Myocyte (in vitro differentiated cells): ENCODE data around the gene MTREX. TPM values are rescaled to one million over a fixed set of nuclear protein-coding genes. Genes with fewer than 3 reads are reported as not detected.
A peak's percentile ranks its signal among the peaks of the same experiment; 100 is the strongest.
"Not testable (repeated sequence)": the region's sequence is repeated elsewhere in the genome, so short reads cannot be mapped to it uniquely, and the experiment has no call there.

Source experiments
- DNase-seq: peaks from one replicate; pipeline ENCODE4 v3.0.0-alpha.2; 2012; ENCODE audit warnings: low read depth
- polyA plus RNA-seq: library from polyadenylated mRNA; unstranded; fragments of >200 nt; gene quantifications from one replicate; pipeline ENCODE4 v1.2.1, GENCODE V29; 2012; ENCODE audit warnings: missing spikeins
- total RNA-seq: library from RNA; depleted of rRNA; stranded (reverse); fragments of >200 nt; gene quantifications from 2 replicates; pipeline ENCODE4 v1.2.3, GENCODE V29; 2014

Gene MTREX
- total RNA-seq = 87.7 and 97.1 TPM in 2 replicates
- 16.9 TPM for polyA plus RNA-seq

GRCh38 chr5:55307383-55308253 lies at the start of gene MTREX, which contains the start of gene DHX29:
Gene MTREX, plus strand, starts transcription at chr5:55307989. Its CDS starts 25 bp downstream, at chr5:55308014.
Gene DHX29, minus strand, starts transcription at chr5:55307694. Its CDS starts 121 bp downstream, at chr5:55307573.
- DNase-seq = peak; percentile 95

- no peak for DNase-seq
Observed at GRCh38 chr5:55258339-55258738, 49.5 kb upstream of the MTREX start.

GRCh38 chr5:55276771-55277170 lies 31.0 kb upstream of the MTREX start:
- DNase-seq = peak; percentile 46

DNA sequence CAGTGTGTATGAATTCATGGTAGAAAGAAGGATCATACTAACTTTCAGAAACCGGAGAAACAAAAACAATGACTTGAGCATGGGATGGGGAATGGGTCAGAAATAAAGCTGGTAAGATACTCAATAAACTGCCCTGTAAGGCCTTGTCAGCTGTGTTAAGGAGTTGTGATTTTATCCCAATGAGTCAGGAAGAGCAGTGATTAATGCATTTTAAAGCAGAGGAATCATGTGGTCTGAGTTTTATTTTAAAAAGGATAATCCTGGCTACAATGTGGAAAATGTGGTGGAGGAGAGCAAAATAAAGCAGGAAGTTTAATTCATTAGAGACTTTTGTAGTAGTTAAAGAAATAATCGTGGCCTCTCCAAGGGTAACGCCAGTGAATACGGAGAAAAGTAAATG lies 29.0 kb upstream of the MTREX start:
- peak; percentile 46 for DNase-seq

GRCh38 chr5:55286411-55286933 lies 21.3 kb upstream of the MTREX start:
- DNase-seq = peak; percentile 32

DNA sequence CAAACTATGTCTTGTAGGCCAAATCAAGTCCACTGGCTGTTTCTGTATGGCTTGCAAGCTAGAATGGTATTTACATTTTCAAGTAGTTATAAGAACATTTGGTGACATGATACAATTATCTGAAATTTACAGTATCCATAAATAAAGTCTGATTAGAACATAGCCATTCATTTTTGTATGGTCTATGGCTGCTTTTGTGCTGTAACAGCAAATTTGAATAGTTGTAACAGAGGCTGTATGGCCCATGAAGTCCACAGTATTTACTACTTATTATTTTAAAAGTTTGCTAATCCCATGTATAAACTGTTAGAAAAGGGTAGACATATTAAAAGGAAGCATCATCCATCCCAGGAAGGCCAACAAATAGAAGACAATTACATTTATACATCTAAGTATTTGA lies 18.0 kb upstream of the MTREX start:
- no peak for DNase-seq

GRCh38 chr5:55290991-55291390 lies 16.8 kb upstream of the MTREX start:
- DNase-seq = no peak

- no peak for DNase-seq
Observed at GRCh38 chr5:55294935-55295334, 12.9 kb upstream of the MTREX start.

DNA sequence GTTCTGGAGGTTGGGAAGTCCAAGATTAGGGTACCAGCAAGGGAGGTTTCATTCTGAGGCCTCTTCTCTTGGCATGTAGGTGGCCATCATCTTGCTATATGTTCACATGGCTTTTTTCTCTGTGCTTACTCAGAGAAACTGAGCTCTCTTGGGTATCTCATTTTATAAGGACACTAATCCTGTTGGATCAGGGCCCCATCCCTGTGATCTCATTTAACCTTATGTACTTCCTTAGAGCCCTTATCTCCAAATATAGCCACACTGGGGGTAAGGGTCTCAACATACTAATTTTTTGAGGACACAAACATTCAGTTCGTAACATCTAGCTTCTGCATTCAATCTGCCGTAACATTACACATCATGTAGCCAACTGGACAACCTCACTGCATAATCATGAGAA lies 6.9 kb upstream of the MTREX start:
- no peak for DNase-seq

DNA sequence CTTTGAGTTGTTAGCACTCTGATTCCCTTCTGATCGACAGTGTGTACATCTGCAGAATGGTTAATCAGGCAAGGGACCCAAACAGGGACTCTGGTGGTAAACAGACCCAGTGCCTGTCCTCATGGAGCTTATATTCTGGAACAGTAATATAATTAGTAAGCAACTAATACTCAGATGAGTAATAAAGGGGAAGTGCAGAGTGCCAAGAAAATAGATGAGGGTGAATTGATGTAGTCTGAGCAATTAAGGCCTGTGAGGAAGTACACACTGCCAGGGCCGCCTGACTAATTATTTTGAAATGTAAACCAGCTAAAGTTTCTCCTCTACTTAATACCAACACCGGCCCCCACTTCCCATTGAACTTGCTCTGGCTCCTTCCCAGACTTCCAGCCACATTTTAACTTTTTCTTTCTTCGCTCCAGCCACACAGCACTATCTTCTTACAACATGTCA lies 4.5 kb upstream of the MTREX start:
- peak; percentile 64 for DNase-seq

DNA sequence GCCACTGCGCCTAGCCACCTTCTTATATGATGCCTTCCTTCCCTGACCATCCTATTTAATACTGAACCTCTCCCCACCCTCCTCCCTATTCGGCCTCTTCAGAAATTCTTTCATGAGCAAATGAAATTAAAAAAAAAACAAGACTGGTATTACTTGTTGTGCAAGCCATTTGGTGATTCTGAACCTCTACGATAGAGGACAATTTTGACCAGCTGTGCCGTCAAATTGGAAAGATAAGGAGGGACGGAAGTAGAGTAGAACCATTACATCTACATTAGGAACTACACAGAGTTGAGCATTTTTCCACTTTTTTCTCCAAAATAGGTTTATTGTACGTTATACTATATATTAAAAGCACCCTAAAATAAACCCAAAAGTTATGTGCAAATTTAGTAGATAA lies 3.2 kb upstream of the MTREX start:
- DNase-seq = no peak

DNA sequence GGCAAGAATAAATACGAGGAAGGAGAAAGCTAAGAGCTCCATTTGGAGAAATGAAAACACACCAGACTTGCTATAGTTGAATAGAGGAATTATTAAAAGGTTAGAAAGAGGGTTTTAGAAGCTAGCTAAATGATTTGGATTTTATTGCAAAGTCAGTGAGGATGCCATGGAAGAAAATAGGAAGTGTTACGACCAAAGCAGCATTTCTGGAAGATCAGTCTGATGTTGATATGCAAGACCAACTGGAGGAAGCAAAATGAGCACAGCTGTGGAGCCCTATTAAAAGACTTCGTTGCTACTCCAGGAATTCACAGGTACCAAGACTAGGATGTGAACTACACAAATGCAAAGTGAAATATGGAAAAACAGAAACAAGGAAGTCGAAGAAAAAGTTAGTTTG lies 2.4 kb upstream of the MTREX start:
- DNase-seq = peak; percentile 43

GRCh38 chr5:55306641-55307382 lies 977 bp upstream of the MTREX start:
- DNase-seq = no peak

GRCh38 chr5:55308254-55308836 lies 556 bp downstream of the MTREX start:
- DNase-seq = peak; percentile 31

- DNase-seq = no peak
Observed at GRCh38 chr5:55313870-55314617, 6.3 kb downstream of the MTREX start.

DNA sequence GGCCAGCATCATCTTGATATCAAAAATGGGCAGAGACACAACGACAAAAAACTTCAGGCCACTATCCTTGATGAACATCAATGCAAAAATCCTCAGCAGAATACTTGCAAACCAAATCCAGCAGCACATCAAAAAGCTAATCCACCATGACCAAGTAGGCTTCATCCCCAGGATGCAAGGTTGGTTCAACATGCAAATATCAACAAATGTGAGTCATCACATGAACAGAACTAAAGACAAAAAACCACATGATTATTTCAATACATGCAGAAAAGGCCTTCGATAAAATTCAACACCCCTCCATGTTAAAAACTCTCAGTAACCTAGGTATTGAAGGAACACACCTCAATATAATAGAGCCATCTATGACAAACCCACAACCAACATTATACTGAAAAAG lies 8.5 kb downstream of the MTREX start:
- DNase-seq = no peak

DNA sequence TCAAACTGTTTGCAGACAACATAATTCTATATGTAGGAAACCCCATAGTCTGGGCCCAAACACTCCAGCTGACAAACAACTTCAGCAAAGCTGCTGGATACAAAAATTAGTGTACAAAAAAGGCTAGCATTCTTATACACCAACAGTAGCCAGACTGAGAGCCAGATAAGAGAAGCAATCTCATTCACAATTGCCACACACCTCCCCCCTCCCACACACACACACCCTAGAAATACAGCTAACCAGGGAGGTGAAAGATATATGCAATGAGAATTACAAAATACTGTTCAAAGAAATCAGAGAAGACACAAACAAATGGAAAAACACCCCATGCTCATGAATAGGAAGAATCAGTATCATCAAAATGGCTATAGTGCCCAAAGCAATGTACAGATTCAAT lies 9.0 kb downstream of the MTREX start:
- no peak for DNase-seq

- not testable (repeated sequence) for DNase-seq
Observed at GRCh38 chr5:55318237-55318636, 10.4 kb downstream of the MTREX start.

GRCh38 chr5:55319491-55319890 lies 11.7 kb downstream of the MTREX start:
- no peak for DNase-seq

- no peak for DNase-seq
Observed at GRCh38 chr5:55320571-55320970, 12.8 kb downstream of the MTREX start.

GRCh38 chr5:55324006-55324405 lies 16.2 kb downstream of the MTREX start:
- DNase-seq = no peak
